Brain microvascular endothelial cell (primary cell): ENCODE results near the gene PAXX.

ENCODE experiments used
- DNase-seq: peaks from one replicate; pipeline ENCODE4 v3.0.0-alpha.2; 2020
- H3K27ac ChIP-seq: fragments of 250-450 bp; sonication (Bioruptor Pico); 2 replicates; pipeline ENCODE4 v1.5.1; 2020; ENCODE audit warnings: mild to moderate bottlenecking, moderate library complexity
- H3K27me3 ChIP-seq: fragments of 250-450 bp; sonication (Bioruptor Pico); replicated peaks from 2 replicates; pipeline ENCODE4 v1.5.1; 2020; ENCODE audit warnings: mild to moderate bottlenecking
- H3K36me3 ChIP-seq: fragments of 250-450 bp; sonication (Bioruptor Pico); replicated peaks from 2 replicates; pipeline ENCODE4 v1.5.1; 2020; ENCODE audit warnings: mild to moderate bottlenecking
- H3K4me3 ChIP-seq: 2 replicates; pipeline ENCODE4 v1.5.1; 2011; ENCODE audit warnings: low read depth, mild to moderate bottlenecking, control low read depth, low read length, moderate library complexity
- CTCF ChIP-seq: IDR thresholded peaks from 2 replicates; pipeline ENCODE4 v1.5.1; 2011; ENCODE audit warnings: low read depth, mild to moderate bottlenecking, moderate library complexity, low read length, control low read depth, inconsistent platforms; ENCODE audit errors: missing control alignments
- in situ Hi-C: cut with HindIII; loops from 2 replicates; pipeline ENCODE4 v1.10.0; 2017; ENCODE audit warnings: low sequenced_read_pairs, low pct_ligation_motif_present

PAXX gene

GRCh38 chr9:136962701-136963248, 29.4 kb upstream of the PAXX start:
- no peak overlapping the region for H3K4me3 ChIP-seq
- no peaks in the 10 kb centered on the region for H3K27me3 ChIP-seq
- in situ Hi-C loops, result no loop called here
- no peak for DNase-seq
- no peak overlapping the region for H3K27ac ChIP-seq
- TF ChIP-seq CTCF, result no peak
- no peaks in the 10 kb centered on the region for H3K36me3 ChIP-seq

- no peaks in the 10 kb centered on the region for H3K27me3 ChIP-seq
- H3K4me3 ChIP-seq, result no peak overlapping the region
- in situ Hi-C loops, result no loop called here
- no peak for TF ChIP-seq CTCF
- no peak for DNase-seq
- no peak overlapping the region for H3K27ac ChIP-seq
- H3K36me3 ChIP-seq, result no peaks in the 10 kb centered on the region
These were observed 28.9 kb upstream of the PAXX start for GRCh38 chr9:136963341-136963740.

GRCh38 chr9:136963751-136964150, 28.5 kb upstream of the PAXX start:
- Histone ChIP-seq H3K36me3 (no peaks in the 10 kb centered on the region), H3K27ac (no peak overlapping the region), H3K4me3 (no peak overlapping the region), H3K27me3 (no peaks in the 10 kb centered on the region)
- in situ Hi-C loops, result no loop called here
- TF ChIP-seq CTCF, result no peak
- no peak for DNase-seq

- no peak overlapping the region for H3K27ac ChIP-seq
- H3K36me3 ChIP-seq, result no peaks in the 10 kb centered on the region
- no peak for DNase-seq
- TF ChIP-seq CTCF, result no peak
- in situ Hi-C loops, result no loop called here
- no peak overlapping the region for H3K4me3 ChIP-seq
- H3K27me3 ChIP-seq, result no peaks in the 10 kb centered on the region
These were observed 28.0 kb upstream of the PAXX start for GRCh38 chr9:136964171-136964689.

- no peak for DNase-seq
- no peak for TF ChIP-seq CTCF
- H3K36me3 ChIP-seq, result no peaks in the 10 kb centered on the region
- no peaks in the 10 kb centered on the region for H3K27me3 ChIP-seq
- H3K27ac ChIP-seq, result no peak overlapping the region
- H3K4me3 ChIP-seq, result no peak overlapping the region
- in situ Hi-C loops, result no loop called here
These were observed 27.3 kb upstream of the PAXX start for GRCh38 chr9:136964833-136965422.
